Ovary (tissue), 9 donors: ENCODE results near the gene LAMB4. TPM values are rescaled to one million over a fixed set of nuclear protein-coding genes. Genes with fewer than 3 reads are reported as not detected.

Experiments
- DNase-seq, 5 donors: peaks; one replicate each; pipeline ENCODE4 v3.0.0-alpha.2; 2019 to 2020
- H3K27ac ChIP-seq, 2 donors: fragments of 200-600 bp; one replicate each; pipeline versions ENCODE4 v1.5.1 to v1.8.0; 2019 to 2022
- H3K27me3 ChIP-seq: fragments of 200-600 bp; one replicate; pipeline ENCODE4 v1.8.0; 2022
- H3K36me3 ChIP-seq: fragments of 200-600 bp; sonication (generic); one replicate; pipeline ENCODE4 v1.5.1; 2019
- H3K4me1 ChIP-seq: one replicate; pipeline ENCODE4 v1.8.1; 2013; ENCODE audit warnings: mild to moderate bottlenecking, moderate library complexity; ENCODE audit not compliant: insufficient read depth
- H3K4me3 ChIP-seq: fragments of 200-600 bp; sonication (generic); one replicate; pipeline ENCODE4 v1.5.1; 2017
- H3K9me3 ChIP-seq, 2 donors: fragments of 200-600 bp in 1 of 2; sonication (generic) in 1 of 2; one replicate each; pipeline versions ENCODE4 v1.5.1 to v1.8.1; 2013 to 2019; ENCODE audit warnings: mild to moderate bottlenecking in 1 of 2, moderate library complexity in 1 of 2
- CTCF ChIP-seq, 3 donors: fragments of 450-650 bp in 2 of 3; fragments of 200-600 bp in 1 of 3; IDR thresholded peaks; one replicate each; pipeline versions ENCODE4 v1.5.1 to v1.8.0; 2016 to 2022; ENCODE audit warnings: antibody characterized with exemption in 3 of 3, mild to moderate bottlenecking in 1 of 3
- EP300 ChIP-seq: sonication (generic); formaldehyde crosslinking; IDR thresholded peaks from one replicate; pipeline ENCODE4 v1.6.1; 2017; ENCODE audit warnings: antibody characterized with exemption
- POLR2A ChIP-seq: fragments of 450-650 bp; IDR thresholded peaks from one replicate; pipeline ENCODE4 v1.6.1; 2017; ENCODE audit warnings: antibody characterized with exemption, mild to moderate bottlenecking, moderate library complexity
- WGBS, 3 donors: extraction: QIAGEN DNeasy Blood & Tissue Kit in 1 of 3; methylation state at CpG; one replicate each; pipeline versions ENCODE4 v1.1.5 to v1.1.7; 2013 to 2017; 5-methylcytosine and 5-hydroxymethylcytosine counted together
- intact Hi-C, 4 donors: fragments of 100-400 bp; cut with DNase I; formaldehyde crosslinking; loops; one replicate each; pipeline versions ENCODE4 v1.11.0 to v1.15.1; 2022 to 2023
- polyA plus RNA-seq, 2 donors: library from polyadenylated mRNA; stranded (reverse); fragments of 200-250 nt in 1 of 2; fragments of 350-450 nt in 1 of 2; fragmentation: Illumina TruSeq in 1 of 2; extraction: RNeasy Lipid Tissue Mini Kit (QIAGEN cat#74804) in 1 of 2; gene quantifications; one replicate each; pipeline ENCODE4 v1.2.3, GENCODE V29; 2013 to 2014
- total RNA-seq, 7 donors: library from RNA; depleted of rRNA in 2 of 7; stranded (reverse); fragments of >200 nt in 2 of 7; fragmentation: NEBNext Ultra II Directional in 3 of 7; extraction: Animal tissue kit (Norgen Biotek cat#: 25700) in 3 of 7; gene quantifications; one replicate each; pipeline versions ENCODE4 v1.1.0 to v1.2.4, GENCODE V29; 2016 to 2023
- donor health status: DM: no; HTN: no; CAD: no; lungs with moderate emphysema.
- donor health status: DM: no; HTN: no; CAD: no.
- donor health status: Bipolar disorder and iron deficiency.
- donor health status: DM: yes; HTN: yes; CAD: no.
- donor health status: DM: no; HTN: no; CAD: no.
- donor health status: DM: yes; HTN: yes; CAD: no.

LAMB4 gene
- total and polyA plus RNA-seq, 9 donors = 0.10 to 0.17 TPM; not detected in 7

- intact Hi-C loops = no loop called here
- no peak overlapping the region for H3K27ac ChIP-seq
- H3K9me3 ChIP-seq = no peaks in the 10 kb centered on the region
- H3K27me3 ChIP-seq = no peaks in the 10 kb centered on the region
- no peak overlapping the region for H3K4me3 ChIP-seq
- no peaks in the 10 kb centered on the region for H3K36me3 ChIP-seq
- 6 to 19% (median 6%) methylated on average over 1 of the region's 1 CpG for WGBS, 3 donors
- peaks cover 3% of the 10 kb centered on the region for H3K4me1 ChIP-seq
- DNase-seq = no peak
- TF ChIP-seq POLR2A (no peak), EP300 (no peak), CTCF (IDR thresholded peaks at IDR 0.05) (no peak)
Observed at GRCh38 chr7:108027239-108027638, 102.9 kb downstream of the LAMB4 start.

- Histone ChIP-seq H3K4me3 (no peak overlapping the region), H3K36me3 (no peaks in the 10 kb centered on the region), H3K27me3 (no peaks in the 10 kb centered on the region), H3K27ac (no peak overlapping the region), H3K9me3 (no peaks in the 10 kb centered on the region), H3K4me1 (peaks cover 3% of the 10 kb centered on the region)
- WGBS, 3 donors = 84 to 92% (median 87%) methylated on average over 3 of the region's 3 CpGs
- intact Hi-C loops = no loop called here
- TF ChIP-seq CTCF (IDR thresholded peaks at IDR 0.05) = no peak
- no peak for TF ChIP-seq EP300
- TF ChIP-seq POLR2A = no peak
- no peak for DNase-seq
Observed at GRCh38 chr7:108026647-108027046, 103.5 kb downstream of the LAMB4 start.

- intact Hi-C loops = no loop called here
- H3K36me3 ChIP-seq = no peaks in the 10 kb centered on the region
- no peak for DNase-seq
- no peak overlapping the region for H3K27ac ChIP-seq
- H3K4me3 ChIP-seq = no peak overlapping the region
- no peak for TF ChIP-seq EP300
- no peak for TF ChIP-seq POLR2A
- no peak for TF ChIP-seq CTCF (IDR thresholded peaks at IDR 0.05)
- no peaks in the 10 kb centered on the region for H3K27me3 ChIP-seq
- WGBS, 3 donors = 89 to 94% (median 94%) methylated on average over 5 of the region's 5 CpGs
- peaks cover 3% of the 10 kb centered on the region for H3K4me1 ChIP-seq
- H3K9me3 ChIP-seq = no peaks in the 10 kb centered on the region
Observed at GRCh38 chr7:108026116-108026515, 104.0 kb downstream of the LAMB4 start.

- Histone ChIP-seq H3K27me3 (no peaks in the 10 kb centered on the region), H3K27ac (no peak overlapping the region), H3K4me1 (peaks cover 3% of the 10 kb centered on the region), H3K9me3 (no peaks in the 10 kb centered on the region), H3K4me3 (no peak overlapping the region), H3K36me3 (no peaks in the 10 kb centered on the region)
- intact Hi-C loops = no loop called here
- 90 to 97% (median 96%) methylated on average over 6 of the region's 6 CpGs for WGBS, 3 donors
- TF ChIP-seq POLR2A (no peak), CTCF (IDR thresholded peaks at IDR 0.05) (no peak), EP300 (no peak)
- no peak for DNase-seq
Observed at GRCh38 chr7:108024538-108024937, 105.6 kb downstream of the LAMB4 start.

GRCh38 chr7:108020585-108020984, 109.6 kb downstream of the LAMB4 start:
- 82 to 92% (median 84%) methylated on average over 2 of the region's 2 CpGs for WGBS, 3 donors
- no peak overlapping the region for H3K4me3 ChIP-seq
- no peak overlapping the region for H3K27ac ChIP-seq
- intact Hi-C loops = no loop called here
- DNase-seq = no peak
- no peak for TF ChIP-seq POLR2A
- no peak for TF ChIP-seq EP300
- H3K4me1 ChIP-seq = peaks cover 3% of the 10 kb centered on the region
- H3K9me3 ChIP-seq = no peaks in the 10 kb centered on the region
- no peaks in the 10 kb centered on the region for H3K36me3 ChIP-seq
- no peaks in the 10 kb centered on the region for H3K27me3 ChIP-seq
